LNCAP (cell line): ENCODE measurements around the gene DIAPH1.

Source experiments
- CTCF ChIP-seq: fragments of 450-650 bp; IDR thresholded peaks from 2 replicates; pipeline ENCODE4 v1.5.1; 2017; ENCODE audit warnings: mild to moderate bottlenecking

DIAPH1 gene

GRCh38 chr5:141547921-141548320 lies 70.9 kb downstream of the DIAPH1 start:
- no peak for TF ChIP-seq CTCF

- TF ChIP-seq CTCF: no peak
Observed at GRCh38 chr5:141547488-141547887, 71.3 kb downstream of the DIAPH1 start.

- no peak for TF ChIP-seq CTCF
Observed at GRCh38 chr5:141543053-141543452, 75.7 kb downstream of the DIAPH1 start.

GRCh38 chr5:141534492-141535213 lies 84.1 kb downstream of the DIAPH1 start:
- no peak for TF ChIP-seq CTCF

GRCh38 chr5:141533897-141534296 lies 84.9 kb downstream of the DIAPH1 start:
- no peak for TF ChIP-seq CTCF

- no peak for TF ChIP-seq CTCF
Observed at GRCh38 chr5:141532726-141533125, 86.1 kb downstream of the DIAPH1 start.

GRCh38 chr5:141529873-141530272 lies 88.9 kb downstream of the DIAPH1 start:
- TF ChIP-seq CTCF: no peak

- no peak for TF ChIP-seq CTCF
Observed at GRCh38 chr5:141529002-141529401, 89.8 kb downstream of the DIAPH1 start.
